GM19240 (cell line): ENCODE measurements around the gene CECR2.
"Not testable (repeated sequence)": the region's sequence is repeated elsewhere in the genome, so short reads cannot be mapped to it uniquely, and the experiment has no call there.

Source experiments
- DNase-seq: peaks from one replicate; pipeline ENCODE4 v3.0.0; 2011; ENCODE audit warnings: low spot score; ENCODE audit not compliant: insufficient read length

Gene CECR2

DNA sequence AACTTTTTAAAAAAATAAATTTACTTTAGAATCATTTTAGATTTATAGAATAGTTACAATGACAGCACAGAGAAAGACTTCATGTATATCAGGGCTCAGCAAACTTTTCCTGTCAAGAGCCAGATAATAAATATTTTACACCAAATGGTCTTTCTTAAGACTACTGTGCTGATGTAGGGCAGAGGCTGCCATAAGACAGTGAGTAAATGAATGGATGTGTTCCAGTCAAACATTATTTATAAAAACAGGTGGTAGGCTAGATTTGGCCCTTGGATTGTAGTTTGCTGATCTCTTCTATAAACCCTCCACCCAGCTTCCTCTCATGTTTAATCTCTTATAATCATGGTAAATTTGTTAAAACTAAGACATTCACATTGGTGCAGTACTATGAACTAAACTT is 33.0 kb downstream of the CECR2 start:
- DNase-seq: no peak

DNA sequence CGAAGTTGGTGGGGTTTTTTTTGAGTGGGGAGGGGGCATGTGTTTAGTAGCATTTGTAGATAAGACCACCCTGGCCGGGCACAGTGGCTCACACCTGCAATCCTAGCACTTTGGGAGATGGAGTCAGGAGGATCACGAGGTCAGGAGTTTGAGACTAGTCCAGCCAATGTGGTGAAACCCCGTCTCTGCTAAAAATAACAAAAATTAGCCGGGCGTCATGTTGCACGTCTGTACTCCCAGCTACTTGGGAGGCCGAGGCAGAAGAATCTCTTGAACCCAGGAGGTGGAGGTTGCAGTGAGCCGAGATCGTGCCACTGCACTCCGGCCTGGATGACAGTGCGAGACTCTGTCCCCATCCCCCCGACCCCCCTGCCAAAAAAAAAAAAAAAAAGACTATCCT is 34.6 kb downstream of the CECR2 start:
- DNase-seq: no peak

- no peak for DNase-seq
Measured at GRCh38 chr22:17407643-17408042, 38.4 kb downstream of the CECR2 start.

- DNase-seq: no peak
Measured at GRCh38 chr22:17410576-17410975, 41.3 kb downstream of the CECR2 start.

GRCh38 chr22:17411213-17411612 is 42.0 kb downstream of the CECR2 start:
- DNase-seq: no peak

DNA sequence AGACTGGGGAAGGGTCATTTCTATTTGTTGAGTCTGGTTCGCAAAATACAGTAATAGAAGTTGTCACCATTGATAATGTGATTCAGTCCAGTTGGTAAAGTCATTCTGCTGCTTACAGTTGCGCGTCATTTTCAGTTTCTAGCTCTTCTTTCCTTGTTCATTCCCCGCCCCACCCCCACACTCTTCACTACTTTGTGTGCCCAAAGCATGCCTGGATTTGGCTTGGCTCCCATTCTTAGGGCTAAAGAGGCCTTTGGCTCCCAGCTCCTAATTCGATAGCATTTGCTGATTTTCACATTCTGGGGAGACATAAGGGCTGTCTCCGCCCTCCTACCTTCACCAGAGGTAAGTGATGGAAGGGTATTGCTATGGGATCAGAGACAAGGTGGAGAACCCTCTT is 43.0 kb downstream of the CECR2 start:
- no peak for DNase-seq

- DNase-seq: no peak
Measured at GRCh38 chr22:17418890-17419324, 49.6 kb downstream of the CECR2 start.

- DNase-seq: no peak
Measured at GRCh38 chr22:17419348-17419747, 50.1 kb downstream of the CECR2 start.

DNA sequence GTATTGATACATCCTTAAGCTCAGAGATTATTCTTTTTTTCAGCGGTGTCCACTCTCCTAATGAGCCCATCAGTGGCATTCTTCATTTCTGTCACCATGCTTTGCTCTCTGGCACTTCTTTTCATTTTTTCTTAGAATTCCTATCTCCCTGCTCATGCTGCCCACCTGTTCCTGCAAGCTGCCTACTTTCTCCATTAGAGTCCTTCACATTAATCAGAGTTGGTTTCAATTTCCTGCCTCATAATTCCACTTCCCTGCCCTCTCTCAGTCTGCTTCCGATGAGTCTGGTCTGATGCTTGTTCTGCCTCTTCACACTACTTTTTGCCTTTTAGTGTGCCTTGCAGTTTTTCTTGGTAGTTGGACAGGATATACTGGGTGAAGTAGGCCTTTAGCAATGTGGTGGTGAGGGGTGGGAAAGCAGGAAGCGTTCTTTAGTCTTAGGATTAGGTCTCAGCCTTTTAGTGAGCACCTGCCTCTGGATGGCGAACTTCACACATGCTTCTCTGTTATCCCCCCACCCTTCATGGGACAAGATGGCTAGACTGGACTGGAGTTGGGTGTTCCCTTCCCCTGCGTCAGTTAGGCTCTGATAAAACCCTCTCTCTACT is 53.6 kb downstream of the CECR2 start:
- DNase-seq: no peak

DNA sequence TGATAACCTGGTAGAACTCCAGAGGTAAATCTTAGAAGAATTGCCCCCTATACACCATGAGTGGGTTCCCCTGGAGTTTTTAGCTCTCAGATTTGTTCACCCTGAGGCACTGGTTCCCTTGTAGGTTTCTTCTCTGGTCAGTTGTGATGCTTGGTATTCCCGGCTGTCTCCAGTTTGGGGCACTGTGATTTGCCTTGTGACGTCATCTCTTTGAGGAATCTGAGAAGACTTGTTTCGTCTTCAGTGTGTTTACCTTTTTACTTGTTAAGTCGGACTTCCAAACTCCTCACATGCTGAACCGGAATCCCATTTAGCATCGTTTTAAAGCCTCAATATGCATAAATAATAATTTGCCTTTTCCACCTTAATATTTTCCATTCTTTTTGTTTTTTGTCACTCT is 54.4 kb downstream of the CECR2 start:
- no peak for DNase-seq

DNA sequence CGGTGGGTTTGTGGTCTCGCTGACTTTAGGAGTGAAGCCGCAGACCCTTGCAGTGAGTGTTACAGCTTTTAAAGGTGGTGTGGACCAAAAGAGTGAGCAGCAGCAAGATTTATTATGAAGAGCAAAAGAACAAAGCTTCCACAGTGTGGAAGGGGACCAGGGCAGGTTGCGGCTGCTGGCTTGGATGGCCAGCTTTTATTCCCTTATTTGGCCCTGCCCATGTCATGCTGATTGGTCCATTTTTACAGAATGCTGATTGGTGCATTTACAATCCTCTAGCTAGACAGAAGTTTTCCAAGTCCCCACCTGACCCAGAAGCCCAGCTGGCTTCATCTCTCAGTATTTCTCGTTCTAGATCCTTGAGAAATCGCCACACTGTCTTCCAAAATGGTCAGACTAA is 58.3 kb downstream of the CECR2 start:
- DNase-seq: not testable (repeated sequence)

DNA sequence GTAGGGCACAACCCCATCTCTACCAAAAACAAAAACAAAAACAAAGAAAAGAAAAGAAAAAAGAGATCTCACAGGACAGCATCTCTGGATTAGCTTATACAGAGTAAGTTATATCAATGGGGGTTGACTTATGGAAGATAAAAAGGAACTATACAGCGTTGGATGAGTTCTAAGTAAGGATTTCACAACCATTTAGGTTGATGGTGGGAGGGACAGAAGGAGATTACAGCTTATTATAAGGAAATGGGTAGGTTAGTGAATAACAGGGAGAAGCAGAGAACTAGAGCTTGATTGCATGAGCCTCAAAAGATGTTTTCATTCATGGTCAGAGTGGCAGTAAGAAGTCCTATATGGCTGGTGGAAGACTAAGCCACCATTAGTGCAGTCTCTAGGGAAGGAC is 60.3 kb downstream of the CECR2 start:
- no peak for DNase-seq

DNA sequence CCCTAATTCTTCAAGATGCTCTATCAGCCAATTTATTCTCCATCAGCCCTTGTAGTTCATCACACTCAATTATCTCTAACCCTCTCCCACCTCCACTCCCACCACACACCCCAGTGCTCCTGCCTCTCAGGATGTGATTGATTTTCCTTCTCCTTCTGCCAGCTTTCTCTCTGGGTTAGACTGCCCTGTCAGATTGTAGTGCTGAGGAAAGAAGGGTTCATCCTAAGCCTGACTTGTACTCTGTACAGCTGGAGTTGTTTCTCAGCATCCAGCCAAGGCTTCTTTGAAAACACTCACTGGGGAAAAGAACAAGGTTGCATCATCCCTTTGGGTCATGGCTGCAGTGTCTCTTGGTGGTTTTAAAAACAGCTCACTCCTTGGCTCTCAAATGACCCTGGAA is 61.2 kb downstream of the CECR2 start:
- DNase-seq: no peak

DNA sequence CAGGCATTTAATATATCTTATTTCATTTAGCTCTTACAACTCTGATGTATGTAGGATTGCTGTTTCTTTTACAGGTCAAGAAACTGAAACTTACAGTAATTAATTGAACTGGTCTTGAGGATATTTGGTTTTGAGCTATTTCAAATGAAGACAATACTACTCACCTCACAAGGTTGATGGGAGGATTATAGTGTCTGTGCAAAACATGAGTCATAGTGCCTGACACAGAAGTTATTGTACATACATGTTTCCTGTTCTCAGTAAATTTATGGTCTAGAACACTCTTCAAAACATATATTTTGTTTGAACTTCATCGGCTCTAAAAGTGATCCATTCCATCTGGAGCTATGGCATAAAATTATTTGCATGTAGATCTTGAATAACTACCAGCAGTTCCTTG is 61.9 kb downstream of the CECR2 start:
- DNase-seq: no peak

DNA sequence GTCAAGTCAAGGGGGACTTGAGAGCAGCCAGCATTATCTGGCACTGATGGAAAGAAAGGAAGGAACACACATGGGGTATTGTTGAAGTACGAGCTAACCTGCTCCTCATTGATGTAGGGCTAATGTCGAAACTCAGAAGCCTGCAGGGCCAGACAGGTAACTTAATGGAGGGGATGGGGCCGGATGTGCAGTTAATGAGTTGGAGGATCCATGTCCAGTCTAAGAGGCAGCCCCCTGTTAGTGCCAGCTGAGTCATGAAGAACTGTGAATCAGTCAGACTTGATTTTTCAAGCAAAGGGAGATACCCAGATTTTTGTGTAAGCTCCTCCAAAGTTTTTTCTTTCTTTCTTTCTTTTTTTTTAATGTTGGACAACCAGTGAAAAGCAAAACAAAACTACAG is 65.6 kb downstream of the CECR2 start:
- no peak for DNase-seq

DNA sequence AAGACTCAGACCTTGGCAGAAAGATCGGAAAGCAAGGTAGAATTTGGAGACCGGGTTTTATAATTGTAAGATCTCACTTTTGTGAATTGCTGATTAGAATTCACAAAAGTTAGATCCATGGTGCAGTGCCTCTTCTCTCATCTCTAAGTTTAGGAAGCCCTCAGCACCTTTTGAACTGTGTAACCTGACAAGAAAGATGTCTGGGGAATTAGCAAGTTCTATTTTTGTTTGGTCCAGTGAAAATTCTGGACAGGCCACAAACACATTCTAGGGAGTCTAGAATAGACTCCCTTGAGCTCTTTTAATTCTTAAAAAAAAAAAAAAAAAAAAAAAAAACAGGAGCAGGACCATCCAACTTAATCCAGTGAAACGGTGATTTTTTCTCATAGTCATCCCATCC is 66.1 kb downstream of the CECR2 start:
- DNase-seq: no peak

GRCh38 chr22:17436382-17436980 is 67.2 kb downstream of the CECR2 start:
- DNase-seq: no peak

DNA sequence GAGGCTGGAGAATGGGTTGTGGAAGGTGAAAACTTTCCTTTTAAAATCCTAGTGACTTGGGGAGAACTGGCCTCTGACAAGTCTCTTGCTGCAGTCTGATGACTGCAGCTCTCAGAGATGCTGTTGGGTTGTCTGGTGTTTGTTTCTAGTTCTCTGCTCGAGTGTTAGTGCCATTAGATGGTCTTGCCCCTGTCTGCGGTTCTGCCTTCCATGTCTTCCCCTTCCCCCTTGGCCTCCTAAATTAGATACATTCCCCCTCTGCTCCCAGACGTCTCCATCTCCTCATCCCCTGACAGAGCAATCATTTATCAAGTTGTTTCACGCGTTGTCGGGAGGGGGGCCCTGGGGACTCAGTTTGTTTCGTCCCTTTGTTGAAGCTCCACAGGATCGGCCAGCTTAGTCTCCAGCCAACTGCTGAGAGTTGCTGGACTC is 67.7 kb downstream of the CECR2 start:
- no peak for DNase-seq

DNA sequence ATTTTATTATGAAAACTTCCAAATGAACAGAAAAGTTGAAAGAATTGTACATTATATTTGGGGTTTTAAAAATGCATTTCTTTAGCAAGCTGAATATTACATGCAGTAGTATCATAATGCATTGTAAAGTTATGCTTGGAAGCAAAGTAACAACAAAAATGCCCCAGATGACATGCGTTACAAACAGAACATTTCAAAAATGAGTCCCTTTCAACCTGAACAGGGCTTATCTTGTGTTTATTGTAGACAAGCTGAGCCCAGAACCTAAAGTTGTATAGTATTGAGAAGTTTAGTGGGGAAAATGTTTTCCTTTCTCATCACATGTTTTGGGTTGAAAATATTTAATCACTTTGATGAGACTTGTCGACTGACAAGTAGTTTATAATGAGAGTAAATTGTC is 68.8 kb downstream of the CECR2 start:
- no peak for DNase-seq

DNA sequence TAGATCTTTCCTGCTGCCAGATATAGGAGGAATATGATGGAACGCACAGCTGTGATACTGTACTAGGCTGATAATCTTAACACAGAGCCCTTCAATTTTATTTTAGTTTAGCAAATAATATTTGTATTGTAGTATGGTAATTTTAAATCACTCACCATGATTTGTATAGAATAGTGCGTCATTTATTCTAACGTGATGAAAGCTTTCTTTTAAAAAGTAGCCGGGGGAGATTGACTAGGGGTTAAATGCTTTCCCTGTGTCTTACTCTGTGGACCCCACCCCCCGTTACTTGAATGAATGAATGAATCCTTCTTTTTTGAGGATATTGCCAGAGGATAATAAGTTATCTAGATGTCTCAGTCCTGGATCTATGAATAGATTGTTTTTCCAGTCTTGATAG is 72.1 kb downstream of the CECR2 start:
- DNase-seq: no peak

DNA sequence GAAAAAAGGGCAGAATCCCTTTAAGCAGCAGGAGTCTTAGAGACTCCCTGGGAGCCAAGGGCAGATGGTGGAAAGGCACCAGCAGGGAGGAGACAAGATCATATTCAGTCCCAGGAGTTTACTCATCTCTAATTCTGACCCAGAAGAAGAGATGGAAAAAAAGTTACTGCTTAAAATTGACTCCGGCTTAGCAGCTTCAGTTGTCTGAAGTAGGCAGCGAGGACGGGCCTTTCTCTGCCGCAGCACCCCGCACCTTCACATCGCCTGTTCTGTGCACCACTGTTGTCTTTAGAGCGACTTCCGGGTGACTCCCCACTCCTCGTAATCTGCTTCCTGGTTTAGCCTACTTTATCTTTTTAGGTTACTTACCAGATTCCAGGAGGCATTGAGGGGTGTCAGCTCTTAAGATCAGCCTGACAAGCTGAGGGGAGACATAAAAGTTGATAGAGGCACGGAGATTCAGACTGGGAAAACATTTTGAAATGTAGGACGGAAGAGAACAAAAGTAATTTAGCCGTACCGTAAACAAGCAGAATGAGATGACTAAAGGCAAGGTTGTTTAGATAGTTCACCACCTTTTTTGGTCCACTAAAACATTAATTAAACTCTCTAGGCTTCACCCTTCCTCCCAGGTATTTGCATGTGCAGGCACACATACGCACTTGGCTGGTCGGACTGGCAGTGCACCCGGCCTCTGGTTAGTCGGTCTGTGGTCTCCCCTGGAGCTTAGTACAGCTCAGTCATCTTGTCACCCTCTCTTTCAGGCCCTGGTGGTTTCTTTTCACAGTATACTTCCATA is 74.3 kb downstream of the CECR2 start:
- no peak for DNase-seq

DNA sequence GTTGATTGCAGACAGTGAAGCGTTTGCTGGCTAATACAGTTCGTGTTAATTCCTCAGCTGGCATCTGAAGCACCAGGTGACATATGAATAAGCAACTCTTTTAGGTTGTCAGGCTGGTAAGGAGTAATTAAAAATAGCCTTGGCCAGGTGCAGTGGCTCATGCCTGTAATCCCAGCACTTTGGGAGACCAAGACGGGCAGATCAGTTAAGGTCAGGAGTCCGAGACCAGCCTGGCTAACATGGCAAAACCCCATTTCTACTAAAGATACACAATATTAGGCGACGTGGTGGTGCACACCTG is 74.9 kb downstream of the CECR2 start:
- no peak for DNase-seq

- DNase-seq: no peak
Measured at GRCh38 chr22:17446698-17447097, 77.4 kb downstream of the CECR2 start.
